ENCODE results near the gene MICAL3. TPM values are rescaled to one million over a fixed set of nuclear protein-coding genes. Genes with fewer than 3 reads are reported as not detected.
A peak's percentile ranks its signal among the peaks of the same experiment; 100 is the strongest.

The MICAL3 gene
- total and polyA plus RNA-seq, 9 of the 15 experiments (the other 6 are each of a cell fraction or from before 2014, with no cell fraction given), result 0.53 to 32.1 (median 12.3) TPM

DNA sequence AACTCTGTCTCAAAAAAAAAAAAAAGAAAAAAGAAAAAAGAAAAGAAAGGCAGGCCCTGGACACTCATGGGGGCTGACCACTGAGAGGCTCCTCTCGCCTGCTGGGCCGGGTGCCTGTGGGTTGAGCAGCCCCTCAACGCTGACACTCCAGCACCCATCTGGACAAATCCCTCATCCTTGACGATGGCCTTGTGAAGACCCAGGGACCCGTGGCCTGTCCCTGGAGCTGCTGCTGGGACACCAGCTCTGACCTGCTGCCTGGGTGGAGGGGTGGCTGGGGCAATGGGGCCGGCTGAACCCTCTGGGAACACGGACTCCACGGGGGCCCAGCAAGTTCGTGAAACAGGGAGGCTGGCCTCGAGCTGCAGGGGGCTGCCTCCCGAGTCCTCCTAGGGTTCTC is 239.6 kb downstream of the MICAL3 start:
- Histone ChIP-seq H3K4me3 (no peak overlapping the region), H3K36me3 (ENCODE audit: control insufficient read depth, insufficient read depth, low read length) (no peaks in the 10 kb centered on the region; the same call in 2 of the 3 replicates), H3K4me1 (replicated peaks in 1 of 2; ENCODE audit: control insufficient read depth in 2 of 2, insufficient read depth in 2 of 2, low read length in 2 of 2) (peaks cover 33 to 74% of the 10 kb centered on the region in 2 experiments; a peak in 4 of 5 replicates), H3K4me2 (ENCODE audit: insufficient read depth, low read length) (no peak overlapping the region), H3K79me2 (ENCODE audit: control insufficient read depth, insufficient read depth, low read length) (no peaks in the 10 kb centered on the region), H3K27ac (ENCODE audit: extremely low read depth, low read depth, low read length) (no peak overlapping the region), H3K9me1 (ENCODE audit: control insufficient read depth, insufficient read depth, low read length) (peaks cover 3% of the 10 kb centered on the region), H3K27me3 (ENCODE audit: control insufficient read depth in 2 of 2, insufficient read depth in 2 of 2, low read length in 2 of 2) (no peaks in the 10 kb centered on the region; a peak in 1 of 5 replicates), H3K9ac (ENCODE audit: insufficient read depth in 1 of 2, low read depth in 2 of 2, low read length in 2 of 2) (peak overlapping the region in 1 of 2 experiments; percentile 10; a peak in 1 of 4 replicates), H4K20me1 (replicated peaks; ENCODE audit: control insufficient read depth, insufficient read depth, low read length) (peaks cover 3% of the 10 kb centered on the region; the same call in 1 of the 2 replicates), H3K9me3 (replicated peaks; ENCODE audit: control insufficient read depth, insufficient read depth, low read depth, low read length) (no peaks in the 10 kb centered on the region), H2AFZ (ENCODE audit: low read depth, low read length) (peak overlapping the region; percentile 9)
- BruUV-seq (replicated peaks), result no TSS peak
- no peak for TF ChIP-seq KDM2B (CRISPR knock-in tag; IDR thresholded peaks at IDR 0.05)
- TF ChIP-seq HNRNPUL1 (IDR thresholded peaks at IDR 0.05; ENCODE audit: low read length), result no peak
- no peak for TF ChIP-seq ZNF282 (CRISPR knock-in tag; IDR thresholded peaks at IDR 0.05)
- TF ChIP-seq NR1H2 (CRISPR knock-in tag; IDR thresholded peaks at IDR 0.05), result no peak
- no peak for TF ChIP-seq PCBP1 (IDR thresholded peaks at IDR 0.05; ENCODE audit: low read depth, low read length, poor library complexity, severe bottlenecking)
- no peak for TF ChIP-seq RBM39 (optimal IDR thresholded peaks at IDR 0.05; ENCODE audit: low read depth, low read length)
- no peak for TF ChIP-seq ZNF586 (CRISPR knock-in tag; conservative IDR thresholded peaks at IDR 0.05)
- TF ChIP-seq, protein P1, sequence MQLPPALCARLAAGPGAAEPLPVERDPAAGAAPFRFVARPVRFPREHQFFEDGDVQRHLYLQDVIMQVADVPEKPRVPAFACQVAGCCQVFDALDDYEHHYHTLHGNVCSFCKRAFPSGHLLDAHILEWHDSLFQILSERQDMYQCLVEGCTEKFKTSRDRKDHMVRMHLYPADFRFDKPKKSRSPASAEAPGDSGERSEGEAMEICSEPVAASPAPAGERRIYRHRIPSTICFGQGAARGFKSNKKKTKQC (CRISPR knock-in tag; IDR thresholded peaks at IDR 0.05), result no peak
- no peak for TF ChIP-seq PHF8 (IDR thresholded peaks at IDR 0.05; ENCODE audit: borderline replicate concordance, low read length)
- TF ChIP-seq, protein P2, sequence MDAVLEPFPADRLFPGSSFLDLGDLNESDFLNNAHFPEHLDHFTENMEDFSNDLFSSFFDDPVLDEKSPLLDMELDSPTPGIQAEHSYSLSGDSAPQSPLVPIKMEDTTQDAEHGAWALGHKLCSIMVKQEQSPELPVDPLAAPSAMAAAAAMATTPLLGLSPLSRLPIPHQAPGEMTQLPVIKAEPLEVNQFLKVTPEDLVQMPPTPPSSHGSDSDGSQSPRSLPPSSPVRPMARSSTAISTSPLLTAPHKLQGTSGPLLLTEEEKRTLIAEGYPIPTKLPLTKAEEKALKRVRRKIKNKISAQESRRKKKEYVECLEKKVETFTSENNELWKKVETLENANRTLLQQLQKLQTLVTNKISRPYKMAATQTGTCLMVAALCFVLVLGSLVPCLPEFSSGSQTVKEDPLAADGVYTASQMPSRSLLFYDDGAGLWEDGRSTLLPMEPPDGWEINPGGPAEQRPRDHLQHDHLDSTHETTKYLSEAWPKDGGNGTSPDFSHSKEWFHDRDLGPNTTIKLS (IDR thresholded peaks at IDR 0.05; ENCODE audit: borderline replicate concordance, low read depth), result no peak
- TF ChIP-seq, protein P3, sequence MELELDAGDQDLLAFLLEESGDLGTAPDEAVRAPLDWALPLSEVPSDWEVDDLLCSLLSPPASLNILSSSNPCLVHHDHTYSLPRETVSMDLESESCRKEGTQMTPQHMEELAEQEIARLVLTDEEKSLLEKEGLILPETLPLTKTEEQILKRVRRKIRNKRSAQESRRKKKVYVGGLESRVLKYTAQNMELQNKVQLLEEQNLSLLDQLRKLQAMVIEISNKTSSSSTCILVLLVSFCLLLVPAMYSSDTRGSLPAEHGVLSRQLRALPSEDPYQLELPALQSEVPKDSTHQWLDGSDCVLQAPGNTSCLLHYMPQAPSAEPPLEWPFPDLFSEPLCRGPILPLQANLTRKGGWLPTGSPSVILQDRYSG (tag; conservative IDR thresholded peaks at IDR 0.05; ENCODE audit: low read depth), result no peak
- TF ChIP-seq LCOR (CRISPR knock-in tag; IDR thresholded peaks at IDR 0.05), result no peak
- no peak for TF ChIP-seq HES1 (IDR thresholded peaks at IDR 0.05; ENCODE audit: low read depth)
- CTCF ChIA-PET (ENCODE audit: low intra/inter-chr PET ratio), result interaction anchor here (1.1 to 3.3 kb wide), 3 partner anchors 42 to 227 kb away, joined by 5 to 23 read pairs (median 5); no protein-coding TSS in a partner anchor
- intact Hi-C loops (cut with micrococcal nuclease), result loop anchor here (5.0 kb wide), 1 partner anchor 147 kb away; the partner anchor contains the start of gene BCL2L13
- WGBS (ENCODE audit: insufficient coverage, low coverage, missing lambda C conversion rate), result 39% methylated on average over 11 of the region's 11 CpGs
- DNase-seq (ENCODE audit: extremely low read depth in 1 of 4, low spot score in 3 of 4), result no peak
- in situ Hi-C loops (cut with MboI), result no loop called here
- POLR2A ChIA-PET, result interaction anchor here (0.6 to 6.0 kb wide), 9 partner anchors 11 to 291 kb away, joined by 3 to 54 read pairs (median 4); partner anchors contain the start of gene BID
- ATAC-seq, result no peak
- FAIRE-seq, result no peak

All from K562 (cell line).